ENCODE results near the gene SEPTIN2.

GRCh38 chr2:241304039-241304670, 11.6 kb upstream of the SEPTIN2 start:
- TF ChIP-seq HDAC6 (IDR thresholded peaks at IDR 0.05; ENCODE audit: unreplicated experiment) (no peak), CTCF (IDR thresholded peaks at IDR 0.05 in 2 of 3, conservative IDR thresholded peaks at IDR 0.05 in 1 of 3; ENCODE audit: control insufficient read depth in 2 of 3, extremely low read depth in 1 of 3, insufficient read depth in 1 of 3, low read depth in 3 of 3, low read length in 3 of 3) (no peak), TARDBP (IDR thresholded peaks at IDR 0.05; ENCODE audit: borderline replicate concordance) (no peak), E2F4 (IDR thresholded peaks at IDR 0.05; ENCODE audit: low read depth, low read length) (no peak), SP1 (IDR thresholded peaks at IDR 0.05; ENCODE audit: low read depth, low read length) (no peak), POLR2A (IDR thresholded peaks at IDR 0.05; ENCODE audit: low read depth, low read length) (no peak), RAD21 (IDR thresholded peaks at IDR 0.05; ENCODE audit: insufficient read depth, low read depth, low read length) (no peak), SKIL (IDR thresholded peaks at IDR 0.05; ENCODE audit: low read depth, poor library complexity, severe bottlenecking) (no peak), CREB1 (IDR thresholded peaks at IDR 0.05; ENCODE audit: low read depth) (no peak), ETV6 (conservative IDR thresholded peaks at IDR 0.05 in 1 of 2, IDR thresholded peaks at IDR 0.05 in 1 of 2; ENCODE audit: borderline replicate concordance in 1 of 2, low read depth in 1 of 2) (no peak), CBFB (IDR thresholded peaks at IDR 0.05; ENCODE audit: low read depth) (no peak)
- TF ChIP-seq, protein P1, sequence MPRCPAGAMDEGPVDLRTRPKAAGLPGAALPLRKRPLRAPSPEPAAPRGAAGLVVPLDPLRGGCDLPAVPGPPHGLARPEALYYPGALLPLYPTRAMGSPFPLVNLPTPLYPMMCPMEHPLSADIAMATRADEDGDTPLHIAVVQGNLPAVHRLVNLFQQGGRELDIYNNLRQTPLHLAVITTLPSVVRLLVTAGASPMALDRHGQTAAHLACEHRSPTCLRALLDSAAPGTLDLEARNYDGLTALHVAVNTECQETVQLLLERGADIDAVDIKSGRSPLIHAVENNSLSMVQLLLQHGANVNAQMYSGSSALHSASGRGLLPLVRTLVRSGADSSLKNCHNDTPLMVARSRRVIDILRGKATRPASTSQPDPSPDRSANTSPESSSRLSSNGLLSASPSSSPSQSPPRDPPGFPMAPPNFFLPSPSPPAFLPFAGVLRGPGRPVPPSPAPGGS (IDR thresholded peaks at IDR 0.05; ENCODE audit: borderline replicate concordance, insufficient read depth, low read depth, low read length, poor library complexity, severe bottlenecking): no peak

All from GM12878 (cell line).